WTC11 (cell line): ENCODE results near the gene MEIOSIN. TPM values are rescaled to one million over a fixed set of nuclear protein-coding genes. Genes with fewer than 3 reads are reported as not detected.

Experiments
- ATAC-seq: fragments of 200-7000 bp; cut with Tn5 transposase; 2 replicates; pipeline ENCODE4 v1.10.0; 2021; ENCODE audit warnings: mild to moderate bottlenecking, moderate library complexity
- CTCF ChIA-PET: fragments of 300-600 bp; sonication (Branson Sonifier 250); formaldehyde crosslinking; loops from one replicate; lab custom pipeline; 2021; ENCODE audit warnings: antibody characterized with exemption; lab: Charles Lee
- POLR2A ChIA-PET: fragments of 350-600 bp; sonication (Branson Sonifier 250); formaldehyde crosslinking; loops from one replicate; lab custom pipeline; 2021; ENCODE audit warnings: antibody characterized with exemption; lab: Charles Lee
- DNase-seq: peaks from one replicate; pipeline ENCODE4 v3.0.0; 2021; ENCODE audit warnings: low spot score
- H3K27ac Mint-ChIP-seq: 2 replicates; pipeline ENCODE4 v1.8.0; 2021; ENCODE audit warnings: mixed read lengths
- H3K27me3 Mint-ChIP-seq: 2 replicates; pipeline ENCODE4 v1.8.0; 2021; ENCODE audit warnings: low read depth, mild to moderate bottlenecking, moderate library complexity, mixed read lengths
- H3K36me3 Mint-ChIP-seq: 2 replicates; pipeline ENCODE4 v1.8.0; 2021; ENCODE audit warnings: mixed read lengths
- H3K4me1 Mint-ChIP-seq: 2 replicates; pipeline ENCODE4 v1.8.0; 2022; ENCODE audit warnings: mixed read lengths
- H3K4me3 Mint-ChIP-seq: 2 replicates; pipeline ENCODE4 v1.8.0; 2021; ENCODE audit warnings: mild to moderate bottlenecking, moderate library complexity, mixed read lengths
- H3K9me3 Mint-ChIP-seq: 2 replicates; pipeline ENCODE4 v1.8.0; 2021; ENCODE audit warnings: mixed read lengths
- EMX1 ChIP-seq: fragments of 250-450 bp; sonication (Bioruptor Pico); IDR thresholded peaks from 2 replicates; pipeline ENCODE4 v1.8.0; 2021; ENCODE audit warnings: mild to moderate bottlenecking
- IRF2 ChIP-seq: sonication (generic); formaldehyde crosslinking; IDR thresholded peaks from 2 replicates; pipeline ENCODE4 v1.8.0; 2022; ENCODE audit warnings: low read depth, missing genetic modification reagents, borderline replicate concordance
- JUN ChIP-seq: sonication (generic); formaldehyde crosslinking; IDR thresholded peaks from 2 replicates; pipeline ENCODE4 v1.8.0; 2023; ENCODE audit warnings: mild to moderate bottlenecking, missing genetic modification reagents
- PREB ChIP-seq: sonication (generic); formaldehyde crosslinking; IDR thresholded peaks from 2 replicates; pipeline ENCODE4 v1.8.1; 2022; ENCODE audit warnings: mild to moderate bottlenecking, missing genetic modification reagents, moderate library complexity, borderline replicate concordance
- PRRX2 ChIP-seq: fragments of 250-450 bp; sonication (Bioruptor Pico); IDR thresholded peaks from 2 replicates; pipeline ENCODE4 v1.8.0; 2021; ENCODE audit warnings: mild to moderate bottlenecking
- SOX15 ChIP-seq: fragments of 250-450 bp; sonication (Bioruptor Pico); IDR thresholded peaks from 2 replicates; pipeline ENCODE4 v1.9.0; 2021; ENCODE audit warnings: mild to moderate bottlenecking
- STAT6 ChIP-seq: sonication (generic); formaldehyde crosslinking; conservative IDR thresholded peaks from 2 replicates; pipeline ENCODE4 v1.8.1; 2023; ENCODE audit warnings: mild to moderate bottlenecking, low read depth, missing genetic modification reagents, moderate library complexity
- ZNF317 ChIP-seq: sonication (generic); formaldehyde crosslinking; IDR thresholded peaks from 2 replicates; pipeline ENCODE4 v1.8.1; 2023; ENCODE audit warnings: low read depth, mild to moderate bottlenecking, moderate library complexity, missing genetic modification reagents, borderline replicate concordance
- ZNF423 ChIP-seq: fragments of 250-450 bp; sonication (Bioruptor Pico); IDR thresholded peaks from 2 replicates; pipeline ENCODE4 v2.1.2; 2022; ENCODE audit warnings: mild to moderate bottlenecking, moderate library complexity
- ZNF671 ChIP-seq: fragments of 250-450 bp; sonication (Bioruptor Pico); IDR thresholded peaks from 2 replicates; pipeline ENCODE4 v1.8.0; 2021; ENCODE audit warnings: mild to moderate bottlenecking
- total RNA-seq: library from RNA; stranded (reverse); gene quantifications from 3 replicates; pipeline ENCODE4 v1.2.3, GENCODE V29; 2021
- TF ChIP-seq, protein P1 (sequence below): sonication (generic); formaldehyde crosslinking; IDR thresholded peaks from 2 replicates; pipeline ENCODE4 v1.8.1; 2022; ENCODE audit warnings: low read depth, missing genetic modification reagents, borderline replicate concordance
- TF ChIP-seq, protein P2 (sequence below): sonication (generic); formaldehyde crosslinking; IDR thresholded peaks from 2 replicates; pipeline ENCODE4 v1.8.1; 2023; ENCODE audit warnings: mild to moderate bottlenecking, missing genetic modification reagents
- TF ChIP-seq, protein P3 (sequence below): sonication (generic); formaldehyde crosslinking; IDR thresholded peaks from 2 replicates; pipeline ENCODE4 v1.8.1; 2023; ENCODE audit warnings: mild to moderate bottlenecking, missing genetic modification reagents, borderline replicate concordance
- TF ChIP-seq, protein P4 (sequence below): sonication (generic); formaldehyde crosslinking; conservative IDR thresholded peaks from 2 replicates; pipeline ENCODE4 v1.8.1; 2022; ENCODE audit warnings: mild to moderate bottlenecking, missing genetic modification reagents

The MEIOSIN gene
- total RNA-seq, 1 experiment from 2014 or later, result not detected

DNA sequence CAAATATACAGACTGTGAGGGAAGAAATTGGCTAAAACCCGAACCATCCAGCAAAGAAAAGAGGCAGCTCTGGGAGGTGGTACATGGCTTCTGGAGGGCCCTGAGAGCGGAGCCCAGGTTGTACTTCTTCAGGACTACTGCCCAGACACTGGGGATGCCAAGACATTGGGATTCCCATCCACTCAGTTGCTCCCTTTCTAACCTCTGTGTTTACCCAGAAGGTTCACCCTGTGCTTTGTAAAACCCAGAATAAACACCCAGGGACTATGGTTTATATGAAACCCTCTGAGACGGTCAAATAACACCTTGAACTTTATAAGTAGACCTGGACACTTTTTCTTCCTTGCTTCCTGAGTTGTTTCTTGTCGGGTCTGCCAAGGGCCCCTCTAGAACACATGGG lies 9.7 kb downstream of the MEIOSIN start:
- Mint-ChIP-seq H3K36me3 (no peaks in the 10 kb centered on the region), H3K9me3 (no peaks in the 10 kb centered on the region), H3K27me3 (peaks cover 36% of the 10 kb centered on the region), H3K4me1 (no peaks in the 10 kb centered on the region), H3K27ac (no peak overlapping the region), H3K4me3 (no peak overlapping the region)
- DNase-seq (no peak), ATAC-seq (no peak)
- TF ChIP-seq, protein P1, sequence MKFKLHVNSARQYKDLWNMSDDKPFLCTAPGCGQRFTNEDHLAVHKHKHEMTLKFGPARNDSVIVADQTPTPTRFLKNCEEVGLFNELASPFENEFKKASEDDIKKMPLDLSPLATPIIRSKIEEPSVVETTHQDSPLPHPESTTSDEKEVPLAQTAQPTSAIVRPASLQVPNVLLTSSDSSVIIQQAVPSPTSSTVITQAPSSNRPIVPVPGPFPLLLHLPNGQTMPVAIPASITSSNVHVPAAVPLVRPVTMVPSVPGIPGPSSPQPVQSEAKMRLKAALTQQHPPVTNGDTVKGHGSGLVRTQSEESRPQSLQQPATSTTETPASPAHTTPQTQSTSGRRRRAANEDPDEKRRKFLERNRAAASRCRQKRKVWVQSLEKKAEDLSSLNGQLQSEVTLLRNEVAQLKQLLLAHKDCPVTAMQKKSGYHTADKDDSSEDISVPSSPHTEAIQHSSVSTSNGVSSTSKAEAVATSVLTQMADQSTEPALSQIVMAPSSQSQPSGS (CRISPR knock-in tag), result no peak
- TF ChIP-seq JUN (CRISPR knock-in tag) (no peak), PREB (CRISPR knock-in tag) (no peak), ZNF317 (CRISPR knock-in tag) (no peak), ZNF423 (CRISPR knock-in tag) (no peak), PRRX2 (CRISPR knock-in tag) (no peak), EMX1 (CRISPR knock-in tag) (no peak), ZNF671 (CRISPR knock-in tag) (no peak), IRF2 (CRISPR knock-in tag) (no peak), STAT6 (CRISPR knock-in tag) (no peak), SOX15 (CRISPR knock-in tag) (no peak)
- TF ChIP-seq, protein P2, sequence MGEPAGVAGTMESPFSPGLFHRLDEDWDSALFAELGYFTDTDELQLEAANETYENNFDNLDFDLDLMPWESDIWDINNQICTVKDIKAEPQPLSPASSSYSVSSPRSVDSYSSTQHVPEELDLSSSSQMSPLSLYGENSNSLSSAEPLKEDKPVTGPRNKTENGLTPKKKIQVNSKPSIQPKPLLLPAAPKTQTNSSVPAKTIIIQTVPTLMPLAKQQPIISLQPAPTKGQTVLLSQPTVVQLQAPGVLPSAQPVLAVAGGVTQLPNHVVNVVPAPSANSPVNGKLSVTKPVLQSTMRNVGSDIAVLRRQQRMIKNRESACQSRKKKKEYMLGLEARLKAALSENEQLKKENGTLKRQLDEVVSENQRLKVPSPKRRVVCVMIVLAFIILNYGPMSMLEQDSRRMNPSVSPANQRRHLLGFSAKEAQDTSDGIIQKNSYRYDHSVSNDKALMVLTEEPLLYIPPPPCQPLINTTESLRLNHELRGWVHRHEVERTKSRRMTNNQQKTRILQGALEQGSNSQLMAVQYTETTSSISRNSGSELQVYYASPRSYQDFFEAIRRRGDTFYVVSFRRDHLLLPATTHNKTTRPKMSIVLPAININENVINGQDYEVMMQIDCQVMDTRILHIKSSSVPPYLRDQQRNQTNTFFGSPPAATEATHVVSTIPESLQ (CRISPR knock-in tag), result no peak
- TF ChIP-seq, protein P3, sequence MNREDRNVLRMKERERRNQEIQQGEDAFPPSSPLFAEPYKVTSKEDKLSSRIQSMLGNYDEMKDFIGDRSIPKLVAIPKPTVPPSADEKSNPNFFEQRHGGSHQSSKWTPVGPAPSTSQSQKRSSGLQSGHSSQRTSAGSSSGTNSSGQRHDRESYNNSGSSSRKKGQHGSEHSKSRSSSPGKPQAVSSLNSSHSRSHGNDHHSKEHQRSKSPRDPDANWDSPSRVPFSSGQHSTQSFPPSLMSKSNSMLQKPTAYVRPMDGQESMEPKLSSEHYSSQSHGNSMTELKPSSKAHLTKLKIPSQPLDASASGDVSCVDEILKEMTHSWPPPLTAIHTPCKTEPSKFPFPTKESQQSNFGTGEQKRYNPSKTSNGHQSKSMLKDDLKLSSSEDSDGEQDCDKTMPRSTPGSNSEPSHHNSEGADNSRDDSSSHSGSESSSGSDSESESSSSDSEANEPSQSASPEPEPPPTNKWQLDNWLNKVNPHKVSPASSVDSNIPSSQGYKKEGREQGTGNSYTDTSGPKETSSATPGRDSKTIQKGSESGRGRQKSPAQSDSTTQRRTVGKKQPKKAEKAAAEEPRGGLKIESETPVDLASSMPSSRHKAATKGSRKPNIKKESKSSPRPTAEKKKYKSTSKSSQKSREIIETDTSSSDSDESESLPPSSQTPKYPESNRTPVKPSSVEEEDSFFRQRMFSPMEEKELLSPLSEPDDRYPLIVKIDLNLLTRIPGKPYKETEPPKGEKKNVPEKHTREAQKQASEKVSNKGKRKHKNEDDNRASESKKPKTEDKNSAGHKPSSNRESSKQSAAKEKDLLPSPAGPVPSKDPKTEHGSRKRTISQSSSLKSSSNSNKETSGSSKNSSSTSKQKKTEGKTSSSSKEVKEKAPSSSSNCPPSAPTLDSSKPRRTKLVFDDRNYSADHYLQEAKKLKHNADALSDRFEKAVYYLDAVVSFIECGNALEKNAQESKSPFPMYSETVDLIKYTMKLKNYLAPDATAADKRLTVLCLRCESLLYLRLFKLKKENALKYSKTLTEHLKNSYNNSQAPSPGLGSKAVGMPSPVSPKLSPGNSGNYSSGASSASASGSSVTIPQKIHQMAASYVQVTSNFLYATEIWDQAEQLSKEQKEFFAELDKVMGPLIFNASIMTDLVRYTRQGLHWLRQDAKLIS (CRISPR knock-in tag), result no peak
- TF ChIP-seq, protein P4, sequence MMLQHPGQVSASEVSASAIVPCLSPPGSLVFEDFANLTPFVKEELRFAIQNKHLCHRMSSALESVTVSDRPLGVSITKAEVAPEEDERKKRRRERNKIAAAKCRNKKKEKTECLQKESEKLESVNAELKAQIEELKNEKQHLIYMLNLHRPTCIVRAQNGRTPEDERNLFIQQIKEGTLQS (CRISPR knock-in tag), result no peak
- ChIA-PET CTCF (interaction anchor here (1.1 to 1.5 kb wide), 6 partner anchors 9 to 50 kb away, joined by 3 to 5 read pairs (median 4); partner anchors contain the start of genes QPCTL and SIX5), POLR2A (no interaction called here)
